CD1c-positive myeloid dendritic cell (primary cell): ENCODE data around the gene S100P.

Experiments
- DNase-seq: peaks from one replicate; pipeline ENCODE4 v3.0.0-alpha.2; 2016; ENCODE audit errors: extremely low spot score

Gene S100P

GRCh38 chr4:6673191-6673659 lies 20.5 kb upstream of the S100P start:
- DNase-seq: peak; percentile 17

GRCh38 chr4:6673660-6674499 lies 19.8 kb upstream of the S100P start:
- DNase-seq: peak; percentile 98

- DNase-seq: peak; percentile 44
Observed at GRCh38 chr4:6674500-6675149, 19.1 kb upstream of the S100P start.

- DNase-seq: no peak
Observed at GRCh38 chr4:6676722-6677558, 16.7 kb upstream of the S100P start.

GRCh38 chr4:6680372-6681034 lies 13.2 kb upstream of the S100P start:
- no peak for DNase-seq

- no peak for DNase-seq
Observed at GRCh38 chr4:6681191-6681590, 12.5 kb upstream of the S100P start.

GRCh38 chr4:6682862-6683590 lies 10.7 kb upstream of the S100P start:
- DNase-seq: no peak

- no peak for DNase-seq
Observed at GRCh38 chr4:6684656-6685055, 9.0 kb upstream of the S100P start.

GRCh38 chr4:6686104-6686787 lies 7.4 kb upstream of the S100P start:
- no peak for DNase-seq

GRCh38 chr4:6687947-6688878 lies 5.5 kb upstream of the S100P start:
- no peak for DNase-seq

GRCh38 chr4:6688879-6689505 lies 4.7 kb upstream of the S100P start:
- peak; percentile 59 for DNase-seq

- DNase-seq: no peak
Observed at GRCh38 chr4:6689506-6689960, 4.1 kb upstream of the S100P start.

GRCh38 chr4:6692379-6692778 lies 1.3 kb upstream of the S100P start:
- no peak for DNase-seq

GRCh38 chr4:6692806-6693205 lies 872 bp upstream of the S100P start:
- DNase-seq: no peak

GRCh38 chr4:6694177-6694901 lies 661 bp downstream of the S100P start:
- DNase-seq: no peak

GRCh38 chr4:6695660-6696610 lies 2.3 kb downstream of the S100P start:
- DNase-seq: no peak

GRCh38 chr4:6696611-6697010 lies 2.9 kb downstream of the S100P start:
- DNase-seq: no peak
